ENCODE data around the gene SNAPC1.

GRCh38 chr14:61836807-61837206 is 74.6 kb downstream of the SNAPC1 start:
- TF ChIP-seq EZH2phosphoT487 (conservative IDR thresholded peaks at IDR 0.05; ENCODE audit: low read length) (no peak), CTCF (IDR thresholded peaks at IDR 0.05; ENCODE audit: insufficient read depth, low read length, poor library complexity, severe bottlenecking) (no peak)
